HEK293T (cell line): ENCODE results near the gene TLK1.

Source experiments
- CTCF ChIA-PET: fragments of 350-600 bp; formaldehyde crosslinking; extraction: SDS; loops from one replicate; lab custom pipeline; 2021; ENCODE audit warnings: antibody characterized with exemption, inconsistent platforms; lab: Yijun Ruan, JAX
- POLR2A ChIA-PET: fragments of 350-600 bp; formaldehyde crosslinking; extraction: SDS; loops from one replicate; lab custom pipeline; 2020; ENCODE audit warnings: antibody characterized with exemption, inconsistent platforms; lab: Yijun Ruan, JAX
- DNase-seq: peaks from one replicate; pipeline ENCODE4 v3.0.0; 2012; ENCODE audit warnings: mixed read lengths; ENCODE audit errors: extremely low spot score
- ARNT ChIP-seq: fragments of 450-650 bp; IDR thresholded peaks from 2 replicates; pipeline ENCODE4 v1.6.1; 2017; ENCODE audit warnings: mild to moderate bottlenecking
- BHLHE40 ChIP-seq: fragments of 450-650 bp; IDR thresholded peaks from 2 replicates; pipeline ENCODE4 v1.6.1; 2016; ENCODE audit warnings: mild to moderate bottlenecking, moderate library complexity, borderline replicate concordance
- CTBP1 ChIP-seq: fragments of 450-650 bp; IDR thresholded peaks from 2 replicates; pipeline ENCODE4 v1.6.1; 2016; ENCODE audit warnings: borderline replicate concordance
- ELF4 ChIP-seq: fragments of 450-650 bp; IDR thresholded peaks from 2 replicates; pipeline ENCODE4 v1.6.1; 2017; ENCODE audit warnings: antibody characterized with exemption
- FOXA1 ChIP-seq: fragments of 450-650 bp; IDR thresholded peaks from 2 replicates; pipeline ENCODE4 v1.6.1; 2016; ENCODE audit warnings: mild to moderate bottlenecking
- FOXK2 ChIP-seq: fragments of 450-650 bp; IDR thresholded peaks from 2 replicates; pipeline ENCODE4 v1.6.1; 2016; ENCODE audit warnings: mild to moderate bottlenecking
- FOXM1 ChIP-seq: fragments of 450-650 bp; IDR thresholded peaks from 2 replicates; pipeline ENCODE4 v1.6.1; 2017; ENCODE audit warnings: mild to moderate bottlenecking, borderline replicate concordance
- HDGF ChIP-seq: fragments of 450-650 bp; IDR thresholded peaks from 2 replicates; pipeline ENCODE4 v1.6.1; 2017; ENCODE audit warnings: antibody characterized with exemption, borderline replicate concordance
- L3MBTL2 ChIP-seq: fragments of 450-650 bp; conservative IDR thresholded peaks from 2 replicates; pipeline ENCODE4 v1.6.1; 2016; ENCODE audit warnings: mild to moderate bottlenecking
- LEF1 ChIP-seq: fragments of 450-650 bp; IDR thresholded peaks from 2 replicates; pipeline ENCODE4 v1.6.1; 2017; ENCODE audit warnings: mild to moderate bottlenecking, borderline replicate concordance
- NFRKB ChIP-seq: fragments of 450-650 bp; IDR thresholded peaks from 2 replicates; pipeline ENCODE4 v1.6.1; 2016; ENCODE audit warnings: mild to moderate bottlenecking, moderate library complexity
- PKNOX1 ChIP-seq: fragments of 450-650 bp; IDR thresholded peaks from 2 replicates; pipeline ENCODE4 v1.6.1; 2016
- SP1 ChIP-seq: fragments of 450-650 bp; IDR thresholded peaks from 2 replicates; pipeline ENCODE4 v1.6.1; 2017
- SUZ12 ChIP-seq: fragments of 450-650 bp; IDR thresholded peaks from 2 replicates; pipeline ENCODE4 v1.6.1; 2016; ENCODE audit warnings: mild to moderate bottlenecking
- TARDBP ChIP-seq: fragments of 450-650 bp; IDR thresholded peaks from 2 replicates; pipeline ENCODE4 v1.6.1; 2016
- ZNF384 ChIP-seq: fragments of 450-650 bp; IDR thresholded peaks from 2 replicates; pipeline ENCODE4 v1.6.1; 2016

Gene TLK1

GRCh38 chr2:171160119-171160955, at the start of gene TLK1:
Gene TLK1, minus strand, starts transcription at chr2:171160893. Its CDS starts 465 bp downstream, at chr2:171160428.
- TF ChIP-seq L3MBTL2, result peak; percentile 26; the same call in 1 of the 2 replicates
- TF ChIP-seq BHLHE40, result no peak
- ChIA-PET POLR2A (interaction anchor here (0.6 to 1.5 kb wide), 3 partner anchors 19 to 274 kb away, joined by 3 to 4 read pairs (median 3); partner anchors contain the start of genes DCAF17 and METTL8), CTCF (interaction anchor here (1.6 kb wide), 1 partner anchor 256 kb away, joined by 4 read pairs; no protein-coding TSS in a partner anchor)
- peak; percentile 59 for DNase-seq

GRCh38 chr2:171210216-171210863, 49.6 kb upstream of the TLK1 start:
- CTCF ChIA-PET, result no interaction called here
- DNase-seq, result no peak
- TF ChIP-seq ARNT (no peak), CTBP1 (no peak), ELF4 (no peak), ZNF384 (no peak), LEF1 (no peak), L3MBTL2 (no peak), PKNOX1 (no peak), FOXM1 (no peak), BHLHE40 (no peak), SUZ12 (no peak), HDGF (no peak), TARDBP (no peak), FOXA1 (no peak), FOXK2 (no peak), NFRKB (no peak), SP1 (no peak)
- POLR2A ChIA-PET, result no interaction called here

GRCh38 chr2:171208657-171209056, 48.0 kb upstream of the TLK1 start:
- DNase-seq, result no peak
- POLR2A ChIA-PET, result no interaction called here
- CTCF ChIA-PET, result interaction anchor here (0.7 kb wide), 1 partner anchor 799 kb away, joined by 3 read pairs; no protein-coding TSS in a partner anchor

GRCh38 chr2:171206422-171207115, 45.9 kb upstream of the TLK1 start:
- CTCF ChIA-PET, result no interaction called here
- TF ChIP-seq SUZ12, result no peak
- no peak for TF ChIP-seq ZNF384
- TF ChIP-seq ARNT, result no peak
- no peak for TF ChIP-seq CTBP1
- TF ChIP-seq ELF4, result no peak
- TF ChIP-seq TARDBP, result no peak
- POLR2A ChIA-PET, result no interaction called here
- no peak for DNase-seq

More at GRCh38 chr2:171208657-171209056, 48.0 kb upstream of the TLK1 start:
- TF ChIP-seq L3MBTL2 (no peak), SUZ12 (no peak)

GRCh38 chr2:171205551-171205950, 44.9 kb upstream of the TLK1 start:
- no peak for DNase-seq
- CTCF ChIA-PET, result interaction anchor here (0.6 kb wide), 1 partner anchor 18 kb away, joined by 4 read pairs; no protein-coding TSS in a partner anchor
- POLR2A ChIA-PET, result no interaction called here
- TF ChIP-seq L3MBTL2 (no peak), HDGF (no peak), CTBP1 (no peak), TARDBP (no peak), BHLHE40 (no peak), NFRKB (no peak), FOXM1 (no peak), ARNT (no peak), ELF4 (no peak), ZNF384 (no peak), FOXA1 (no peak), FOXK2 (no peak)

GRCh38 chr2:171201767-171202166, 41.1 kb upstream of the TLK1 start:
- no peak for TF ChIP-seq L3MBTL2
- no peak for TF ChIP-seq SUZ12
- no peak for TF ChIP-seq LEF1
- DNase-seq, result no peak
- CTCF ChIA-PET, result interaction anchor here (0.5 kb wide), 1 partner anchor 211 kb away, joined by 10 read pairs; no protein-coding TSS in a partner anchor
- POLR2A ChIA-PET, result no interaction called here

- DNase-seq, result no peak
- ChIA-PET POLR2A (no interaction called here), CTCF (interaction anchor here (0.5 kb wide), 1 partner anchor 211 kb away, joined by 10 read pairs; no protein-coding TSS in a partner anchor)
- TF ChIP-seq ARNT (no peak), SP1 (no peak), TARDBP (no peak), LEF1 (no peak), SUZ12 (no peak), FOXM1 (no peak), ZNF384 (no peak), FOXA1 (no peak), ELF4 (no peak), NFRKB (no peak), L3MBTL2 (no peak), BHLHE40 (no peak), FOXK2 (no peak), CTBP1 (no peak), HDGF (no peak)
Measured at GRCh38 chr2:171201271-171201670, 40.6 kb upstream of the TLK1 start.
